Stimulated activated naive B cell treated with anti-CD40 and anti-IgM and Interleukin-4, amounts not matched to agents 10 μg/mL and 1 μg/mL and 100 μg/mL, for 72 hours (primary cell): Measurements from ENCODE around the gene PAX5.

Experiments
- ATAC-seq, 2 donors: fragments of 150-1000 bp; cut with Tn5 transposase; replicated peaks; 2 replicates each; pipeline ENCODE4 v1.10.0; 2021; ENCODE audit warnings: moderate library complexity in 1 of 2
- DNase-seq: peaks from one replicate; pipeline ENCODE4 v3.0.0; 2021
- H3K27ac Mint-ChIP-seq: one replicate; pipeline ENCODE4 v1.8.0; 2022; ENCODE audit warnings: mild to moderate bottlenecking, mixed read lengths
- H3K27me3 Mint-ChIP-seq, 2 donors: one replicate each; pipeline ENCODE4 v1.8.0; 2022; ENCODE audit warnings: mixed read lengths in 2 of 2
- H3K36me3 Mint-ChIP-seq, 2 donors: one replicate each; pipeline ENCODE4 v1.8.0; 2022; ENCODE audit warnings: mixed read lengths in 2 of 2, mild to moderate bottlenecking in 1 of 2
- H3K4me1 Mint-ChIP-seq, 2 donors: one replicate each; pipeline ENCODE4 v1.8.0; 2022; ENCODE audit warnings: mixed read lengths in 2 of 2, mild to moderate bottlenecking in 1 of 2
- H3K4me3 Mint-ChIP-seq, 2 donors: one replicate each; pipeline ENCODE4 v1.8.0; 2022; ENCODE audit warnings: mild to moderate bottlenecking in 2 of 2, mixed read lengths in 2 of 2, moderate library complexity in 1 of 2
- H3K9me3 Mint-ChIP-seq, 2 donors: one replicate each; pipeline ENCODE4 v1.8.0; 2022; ENCODE audit warnings: mixed read lengths in 2 of 2, mild to moderate bottlenecking in 1 of 2

The PAX5 gene

GRCh38 chr9:37025071-37025822 is 8.8 kb downstream of the PAX5 start:
- Mint-ChIP-seq H3K4me3 (peak overlapping the region; percentile 89 to 91), H3K27me3 (no peaks in the 10 kb centered on the region), H3K36me3 (peaks cover 62 to 73% of the 10 kb centered on the region in 2 donors), H3K9me3 (no peaks in the 10 kb centered on the region), H3K4me1 (peaks cover 40 to 71% of the 10 kb centered on the region in 2 donors), H3K27ac (peak overlapping the region; percentile 97)
- no peak for ATAC-seq
- DNase-seq = no peak

- Mint-ChIP-seq H3K27ac (peak overlapping the region; percentile 73), H3K4me1 (peaks cover 51 to 86% of the 10 kb centered on the region in 2 donors)
Observed at GRCh38 chr9:37017546-37017945, 16.5 kb downstream of the PAX5 start.

DNA sequence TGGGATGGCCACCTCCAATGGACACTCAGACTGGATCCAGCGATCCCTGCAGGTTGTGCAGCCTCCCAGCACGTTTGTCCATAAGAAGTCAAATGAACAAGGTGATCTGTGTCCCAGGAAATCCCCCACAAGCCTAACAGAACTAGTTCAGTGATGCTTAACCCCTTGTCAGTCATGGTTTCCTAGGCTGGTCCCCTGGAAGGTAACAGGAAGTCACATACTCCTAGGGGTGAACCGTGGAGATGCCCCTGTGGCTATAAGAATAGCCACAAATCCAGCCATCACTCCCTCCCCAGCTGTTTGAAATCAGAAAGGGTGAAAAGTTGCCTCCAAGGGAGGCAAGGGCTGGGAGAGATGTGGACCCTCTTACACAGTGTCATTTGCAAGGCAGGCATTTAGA is 22.5 kb downstream of the PAX5 start:
- peaks cover 57 to 76% of the 10 kb centered on the region in 2 donors for H3K36me3 Mint-ChIP-seq
- H3K27me3 Mint-ChIP-seq = no peaks in the 10 kb centered on the region
- H3K4me1 Mint-ChIP-seq = peaks cover 57 to 80% of the 10 kb centered on the region in 2 donors
- H3K4me3 Mint-ChIP-seq = peak overlapping the region; percentile 50 to 74
- no peaks in the 10 kb centered on the region for H3K9me3 Mint-ChIP-seq
- ATAC-seq (peak; percentile 51), DNase-seq (no peak)
- H3K27ac Mint-ChIP-seq = peak overlapping the region; percentile 89

More at GRCh38 chr9:37017546-37017945, 16.5 kb downstream of the PAX5 start:
- ATAC-seq = peak in 1 of 2 donors; percentile 20
- no peaks in the 10 kb centered on the region for H3K9me3 Mint-ChIP-seq
- peaks cover 45 to 72% of the 10 kb centered on the region in 2 donors for H3K36me3 Mint-ChIP-seq
- H3K27me3 Mint-ChIP-seq = no peaks in the 10 kb centered on the region
- H3K4me3 Mint-ChIP-seq = peak overlapping the region in 1 of 2 donors; percentile 19
- DNase-seq = no peak

- Mint-ChIP-seq H3K4me3 (peak overlapping the region; percentile 50 to 77), H3K9me3 (no peaks in the 10 kb centered on the region), H3K36me3 (peaks cover 56 to 74% of the 10 kb centered on the region in 2 donors), H3K27me3 (no peaks in the 10 kb centered on the region), H3K27ac (peak overlapping the region; percentile 89), H3K4me1 (peaks cover 57 to 80% of the 10 kb centered on the region in 2 donors)
- DNase-seq (no peak), ATAC-seq (no peak)
Observed at GRCh38 chr9:37010976-37011375, 23.1 kb downstream of the PAX5 start.

GRCh38 chr9:37010180-37010579 is 23.9 kb downstream of the PAX5 start:
- ATAC-seq = peak; percentile 54 to 57
- Mint-ChIP-seq H3K27me3 (no peaks in the 10 kb centered on the region), H3K4me1 (peaks cover 64 to 88% of the 10 kb centered on the region in 2 donors), H3K36me3 (peaks cover 60 to 76% of the 10 kb centered on the region in 2 donors), H3K27ac (peak overlapping the region; percentile 89), H3K4me3 (peak overlapping the region; percentile 50 to 77), H3K9me3 (no peaks in the 10 kb centered on the region)
- DNase-seq = no peak

GRCh38 chr9:37007295-37007694 is 26.8 kb downstream of the PAX5 start:
- H3K4me1 Mint-ChIP-seq = peaks cover 51 to 82% of the 10 kb centered on the region in 2 donors
- ATAC-seq (no peak), DNase-seq (no peak)
- H3K27ac Mint-ChIP-seq = peak overlapping the region; percentile 87
- peak overlapping the region; percentile 51 to 52 for H3K4me3 Mint-ChIP-seq
- no peaks in the 10 kb centered on the region for H3K27me3 Mint-ChIP-seq
- H3K9me3 Mint-ChIP-seq = no peaks in the 10 kb centered on the region
- peaks cover 50 to 73% of the 10 kb centered on the region in 2 donors for H3K36me3 Mint-ChIP-seq

DNA sequence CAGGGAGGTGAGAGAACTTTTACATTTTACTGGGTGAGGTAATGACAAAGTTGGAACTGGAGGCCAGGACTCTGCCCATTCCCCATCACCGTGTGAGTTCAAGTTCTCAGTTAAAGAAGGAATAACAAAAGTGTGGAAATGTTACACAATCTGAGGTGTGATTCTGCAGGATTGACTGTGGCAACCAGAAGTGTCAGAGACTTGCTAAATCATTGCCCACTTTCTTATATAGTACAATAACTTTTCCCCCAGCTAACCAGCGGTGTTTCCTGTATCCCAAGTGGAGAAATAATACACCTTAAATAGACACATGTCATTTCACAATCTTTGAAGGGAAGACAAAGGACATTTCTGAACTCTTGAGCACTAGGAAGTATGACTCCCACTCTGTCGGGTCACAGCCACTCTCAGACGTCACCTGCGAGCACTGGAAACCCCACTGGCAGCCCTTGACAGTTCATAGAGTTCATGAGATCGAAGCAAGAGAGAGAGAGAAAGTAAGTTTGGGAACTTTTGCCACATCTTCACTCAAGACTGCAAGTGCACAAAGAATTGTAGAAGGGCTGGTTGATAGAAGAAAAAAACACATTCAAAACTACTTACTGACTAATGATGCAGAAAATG is 28.4 kb downstream of the PAX5 start:
- Mint-ChIP-seq H3K4me1 (peaks cover 54 to 82% of the 10 kb centered on the region in 2 donors), H3K27ac (peak overlapping the region; percentile 98), H3K9me3 (no peaks in the 10 kb centered on the region), H3K4me3 (peak overlapping the region; percentile 69 to 89), H3K27me3 (no peaks in the 10 kb centered on the region), H3K36me3 (peaks cover 50 to 73% of the 10 kb centered on the region in 2 donors)
- peak; percentile 74 to 76 for ATAC-seq
- DNase-seq = peak; percentile 64

DNA sequence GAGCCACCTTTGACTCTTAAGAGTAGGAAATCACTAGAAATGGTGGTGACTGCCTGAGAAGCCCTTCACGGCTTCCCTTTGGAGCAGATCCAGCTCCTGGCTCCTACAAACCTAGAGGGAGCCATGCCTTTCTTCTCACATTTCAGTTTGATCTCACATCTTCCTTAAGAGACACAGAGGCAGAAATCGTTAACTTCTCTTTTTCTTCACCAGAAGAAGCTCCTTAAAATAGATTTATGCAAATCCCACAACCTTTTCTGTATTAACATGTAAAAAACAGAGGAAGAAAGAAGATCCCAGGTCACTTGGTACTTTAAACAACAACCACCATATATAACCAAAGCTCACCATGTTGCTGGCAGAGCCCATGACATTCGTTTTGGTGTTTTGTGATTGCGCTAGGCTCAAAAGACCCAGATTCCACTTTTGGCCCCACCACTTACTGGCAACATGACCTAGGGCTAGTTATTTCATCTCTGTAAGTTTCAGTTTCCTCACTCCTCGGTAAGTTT is 29.6 kb downstream of the PAX5 start:
- DNase-seq = no peak
- no peaks in the 10 kb centered on the region for H3K9me3 Mint-ChIP-seq
- H3K4me1 Mint-ChIP-seq = peaks cover 58 to 82% of the 10 kb centered on the region in 2 donors
- H3K4me3 Mint-ChIP-seq = peak overlapping the region; percentile 68 to 89
- H3K27ac Mint-ChIP-seq = peak overlapping the region; percentile 98
- H3K36me3 Mint-ChIP-seq = peaks cover 52 to 74% of the 10 kb centered on the region in 2 donors
- H3K27me3 Mint-ChIP-seq = no peaks in the 10 kb centered on the region
- peak; percentile 28 to 50 for ATAC-seq

GRCh38 chr9:37002413-37003217 is 31.5 kb downstream of the PAX5 start:
- Mint-ChIP-seq H3K9me3 (no peaks in the 10 kb centered on the region), H3K27me3 (no peaks in the 10 kb centered on the region), H3K27ac (peak overlapping the region; percentile 98), H3K4me1 (peaks cover 65 to 84% of the 10 kb centered on the region in 2 donors), H3K36me3 (peaks cover 50 to 77% of the 10 kb centered on the region in 2 donors), H3K4me3 (peak overlapping the region; percentile 85 to 89)
- peak in 1 of 2 donors; percentile 11 for ATAC-seq
- no peak for DNase-seq

GRCh38 chr9:37002036-37002412 is 32.0 kb downstream of the PAX5 start:
- peak overlapping the region; percentile 85 to 89 for H3K4me3 Mint-ChIP-seq
- no peak for ATAC-seq
- peaks cover 51 to 78% of the 10 kb centered on the region in 2 donors for H3K36me3 Mint-ChIP-seq
- H3K4me1 Mint-ChIP-seq = peaks cover 67 to 84% of the 10 kb centered on the region in 2 donors
- DNase-seq = no peak
- peak overlapping the region; percentile 98 for H3K27ac Mint-ChIP-seq
- no peaks in the 10 kb centered on the region for H3K27me3 Mint-ChIP-seq
- H3K9me3 Mint-ChIP-seq = no peaks in the 10 kb centered on the region

GRCh38 chr9:37001459-37001858 is 32.6 kb downstream of the PAX5 start:
- H3K4me1 Mint-ChIP-seq = peaks cover 66 to 84% of the 10 kb centered on the region in 2 donors
- H3K36me3 Mint-ChIP-seq = peaks cover 52 to 78% of the 10 kb centered on the region in 2 donors
- ATAC-seq = peak in 1 of 2 donors; percentile 7
- H3K27me3 Mint-ChIP-seq = no peaks in the 10 kb centered on the region
- DNase-seq = no peak
- H3K27ac Mint-ChIP-seq = peak overlapping the region; percentile 98
- no peaks in the 10 kb centered on the region for H3K9me3 Mint-ChIP-seq
- H3K4me3 Mint-ChIP-seq = peak overlapping the region; percentile 74 to 89

- DNase-seq (no peak), ATAC-seq (peak; percentile 34 to 41)
- H3K36me3 Mint-ChIP-seq = peaks cover 50 to 82% of the 10 kb centered on the region in 2 donors
- peak overlapping the region; percentile 72 to 89 for H3K4me3 Mint-ChIP-seq
- H3K9me3 Mint-ChIP-seq = no peaks in the 10 kb centered on the region
- peak overlapping the region; percentile 94 for H3K27ac Mint-ChIP-seq
- peaks cover 70 to 84% of the 10 kb centered on the region in 2 donors for H3K4me1 Mint-ChIP-seq
- no peaks in the 10 kb centered on the region for H3K27me3 Mint-ChIP-seq
Observed at GRCh38 chr9:36999728-37000333, 34.2 kb downstream of the PAX5 start.

DNA sequence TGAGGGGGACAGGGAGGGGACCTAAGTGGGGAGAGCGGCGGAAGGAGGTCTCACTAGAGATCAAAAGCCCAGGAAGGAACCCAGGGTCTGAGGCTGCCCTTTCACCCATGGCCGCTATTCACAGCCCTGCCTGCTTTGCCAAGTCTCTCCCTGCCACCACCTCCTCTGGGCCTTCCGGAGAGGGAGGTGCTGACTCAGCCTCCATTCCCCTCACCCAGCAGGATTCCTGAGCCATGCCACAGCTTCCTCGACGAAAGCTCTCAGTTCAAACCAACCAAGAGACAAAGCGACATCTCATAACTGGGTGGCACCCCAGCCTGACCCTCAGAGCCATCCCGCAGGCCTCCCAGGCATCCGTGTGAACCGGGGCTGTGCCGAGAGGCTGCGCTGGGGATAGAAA is 36.7 kb downstream of the PAX5 start:
- ATAC-seq (no peak), DNase-seq (no peak)
- Mint-ChIP-seq H3K27ac (peak overlapping the region; percentile 96), H3K9me3 (no peaks in the 10 kb centered on the region), H3K27me3 (no peaks in the 10 kb centered on the region), H3K4me3 (peak overlapping the region; percentile 68 to 85), H3K36me3 (peaks cover 54 to 89% of the 10 kb centered on the region in 2 donors), H3K4me1 (peaks cover 88 to 96% of the 10 kb centered on the region in 2 donors)
